ENCODE results near the gene EFHC1. TPM values are rescaled to one million over a fixed set of nuclear protein-coding genes. Genes with fewer than 3 reads are reported as not detected.

Gene EFHC1
- total and polyA plus RNA-seq, 10 donors, result 9.3 to 40.3 (median 16.8) TPM

- DNase-seq, result no peak
- Histone ChIP-seq H3K36me3 (peaks cover 0 to 10% (median 0%) of the 10 kb centered on the region in 6 donors), H3K4me1 (peaks cover 0 to 71% (median 33%) of the 10 kb centered on the region in 6 donors), H3K9me3 (no peaks in the 10 kb centered on the region), H3K27ac (no peak overlapping the region), H3K4me3 (no peak overlapping the region), H3K27me3 (replicated peaks in 1 of 7) (no peaks in the 10 kb centered on the region)
- intact Hi-C loops (cut with DNase I; ENCODE audit: low total_unique reads), result no loop called here
- WGBS, 5 donors, result 92 to 96% (median 93%) methylated on average over 3 of the region's 3 CpGs
- no peak for TF ChIP-seq POLR2A (IDR thresholded peaks at IDR 0.05)
- TF ChIP-seq CTCF (IDR thresholded peaks at IDR 0.05 in 8 of 11, conservative IDR thresholded peaks at IDR 0.05 in 3 of 11), result no peak
- TF ChIP-seq POLR2AphosphoS5 (IDR thresholded peaks at IDR 0.05), result no peak
Observed at GRCh38 chr6:52564856-52565255, 144.7 kb downstream of the EFHC1 start.

GRCh38 chr6:52566201-52566600, 146.1 kb downstream of the EFHC1 start:
- H3K27ac ChIP-seq, result peak overlapping the region in 3 of 8 donors; percentile 25 to 44 (median 42)
- peaks cover 0 to 7% (median 0%) of the 10 kb centered on the region in 6 donors for H3K36me3 ChIP-seq
- TF ChIP-seq CTCF (IDR thresholded peaks at IDR 0.05 in 8 of 11, conservative IDR thresholded peaks at IDR 0.05 in 3 of 11) (no peak), POLR2A (IDR thresholded peaks at IDR 0.05) (no peak), POLR2AphosphoS5 (IDR thresholded peaks at IDR 0.05) (no peak)
- no peak overlapping the region for H3K4me3 ChIP-seq
- no peaks in the 10 kb centered on the region for H3K9me3 ChIP-seq
- H3K4me1 ChIP-seq, result peaks cover 0 to 84% (median 40%) of the 10 kb centered on the region in 6 donors
- no peak for DNase-seq
- WGBS, 5 donors, result 66 to 78% (median 76%) methylated on average over 2 of the region's 2 CpGs
- intact Hi-C loops (cut with DNase I; ENCODE audit: low total_unique reads), result no loop called here
- no peaks in the 10 kb centered on the region for H3K27me3 ChIP-seq (replicated peaks in 1 of 7)

DNA sequence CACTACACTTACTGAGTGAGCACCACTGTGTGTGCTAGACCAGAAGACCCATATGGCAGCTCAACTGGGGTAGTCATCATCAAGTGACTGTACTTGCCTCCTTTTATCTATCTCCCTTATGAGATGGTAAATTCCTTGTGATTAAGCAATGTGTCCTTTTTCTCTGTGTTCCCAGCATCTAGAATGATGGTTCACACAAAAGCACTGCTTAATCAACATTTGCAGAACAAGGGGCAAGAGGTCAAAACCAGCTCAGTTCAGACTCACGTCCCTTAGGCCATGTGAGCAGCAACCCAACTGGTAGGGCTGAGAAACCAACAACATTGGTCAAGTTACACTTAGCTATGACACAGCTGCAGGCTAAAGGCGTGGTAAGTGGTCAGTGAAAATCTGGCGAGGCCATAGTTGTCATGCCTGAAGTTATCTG, 146.7 kb downstream of the EFHC1 start:
- no peak for DNase-seq
- peaks cover 0 to 91% (median 45%) of the 10 kb centered on the region in 6 donors for H3K4me1 ChIP-seq
- TF ChIP-seq POLR2A (IDR thresholded peaks at IDR 0.05) (no peak), POLR2AphosphoS5 (IDR thresholded peaks at IDR 0.05) (peak in 1 of 3 donors; percentile 58)

DNA sequence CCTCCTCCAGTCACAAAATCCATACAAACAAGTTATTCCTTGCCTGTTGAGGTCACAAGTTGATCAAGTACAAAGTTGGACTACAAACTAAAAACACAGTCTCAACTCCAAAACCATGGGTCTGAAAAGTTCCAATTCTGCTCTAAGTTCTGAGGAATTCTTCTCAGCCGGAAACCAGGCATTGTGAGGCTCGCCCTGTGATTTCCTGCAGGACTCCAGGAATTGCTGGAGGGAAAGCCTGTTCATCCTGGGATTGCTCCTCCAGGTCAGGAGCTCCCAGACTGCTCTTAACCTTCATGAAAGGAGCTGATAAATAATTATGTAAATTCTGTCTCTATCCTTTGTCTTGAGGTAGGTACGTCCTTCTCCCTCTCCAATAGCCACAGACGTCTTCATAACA, 148.2 kb downstream of the EFHC1 start:
- intact Hi-C loops (cut with DNase I; ENCODE audit: low total_unique reads), result no loop called here
- H3K4me3 ChIP-seq, result no peak overlapping the region
- WGBS, 5 donors, result 73 to 80% (median 73%) methylated on average over 4 of the region's 4 CpGs
- no peak for DNase-seq
- no peaks in the 10 kb centered on the region for H3K9me3 ChIP-seq
- peak overlapping the region in 3 of 8 donors; percentile 24 to 41 (median 25) for H3K27ac ChIP-seq
- peaks cover 0 to 94% (median 56%) of the 10 kb centered on the region in 6 donors for H3K4me1 ChIP-seq
- H3K36me3 ChIP-seq, result peaks cover 0 to 7% (median 0%) of the 10 kb centered on the region in 6 donors
- no peak for TF ChIP-seq POLR2A (IDR thresholded peaks at IDR 0.05)
- no peak for TF ChIP-seq POLR2AphosphoS5 (IDR thresholded peaks at IDR 0.05)
- no peak for TF ChIP-seq CTCF (IDR thresholded peaks at IDR 0.05 in 8 of 11, conservative IDR thresholded peaks at IDR 0.05 in 3 of 11)
- no peaks in the 10 kb centered on the region for H3K27me3 ChIP-seq (replicated peaks in 1 of 7)

More for the DNA sequence above, 146.7 kb downstream of the EFHC1 start:
- H3K27ac ChIP-seq, result peak overlapping the region in 3 of 8 donors; percentile 25 to 44 (median 42)
- peaks cover 0 to 7% (median 0%) of the 10 kb centered on the region in 6 donors for H3K36me3 ChIP-seq
- H3K9me3 ChIP-seq, result no peaks in the 10 kb centered on the region
- H3K4me3 ChIP-seq, result no peak overlapping the region
- no peaks in the 10 kb centered on the region for H3K27me3 ChIP-seq (replicated peaks in 1 of 7)
- 59 to 83% (median 82%) methylated on average over 3 of the region's 3 CpGs for WGBS, 5 donors
- intact Hi-C loops (cut with DNase I; ENCODE audit: low total_unique reads), result no loop called here
